CD8-positive, alpha-beta memory T cell (primary cell): Measurements from ENCODE around the gene CYP27C1. TPM values are rescaled to one million over a fixed set of nuclear protein-coding genes. Genes with fewer than 3 reads are reported as not detected.
A peak's percentile ranks its signal among the peaks of the same experiment; 100 is the strongest.
"Not testable (repeated sequence)": the region's sequence is repeated elsewhere in the genome, so short reads cannot be mapped to it uniquely, and the experiment has no call there.

ENCODE experiments used
- CTCF ChIA-PET: fragments of 350-600 bp; sonication (Branson Sonifier 250); formaldehyde crosslinking; loops from one replicate; lab custom pipeline; 2021; ENCODE audit warnings: antibody characterized with exemption; lab: Charles Lee
- POLR2A ChIA-PET: fragments of 350-600 bp; sonication (Branson Sonifier 250); formaldehyde crosslinking; loops from one replicate; lab custom pipeline; 2021; ENCODE audit warnings: antibody characterized with exemption; lab: Charles Lee
- DNase-seq, 5 donors: peaks; one replicate each; pipeline versions ENCODE4 v3.0.0 to v3.0.0-alpha.2; 2020 to 2022; ENCODE audit warnings: mixed read lengths in 1 of 5
- H3K27ac ChIP-seq: one replicate; pipeline ENCODE4 v1.7.0; 2013; ENCODE audit warnings: low read depth, mild to moderate bottlenecking, low read length, moderate library complexity
- H3K27me3 ChIP-seq: 2 replicates; pipeline ENCODE4 v1.7.0; 2013; ENCODE audit warnings: low read length, mild to moderate bottlenecking; ENCODE audit not compliant: insufficient read depth, poor library complexity, severe bottlenecking
- H3K36me3 ChIP-seq: 2 replicates; pipeline ENCODE4 v1.7.0; 2013; ENCODE audit warnings: mild to moderate bottlenecking, low read length, moderate library complexity; ENCODE audit not compliant: insufficient read depth
- H3K4me1 ChIP-seq: 2 replicates; pipeline ENCODE4 v1.7.0; 2013; ENCODE audit warnings: mild to moderate bottlenecking, low read length, moderate library complexity; ENCODE audit not compliant: insufficient read depth
- H3K4me3 ChIP-seq: 2 replicates; pipeline ENCODE4 v1.7.0; 2013; ENCODE audit warnings: mild to moderate bottlenecking, low read length
- H3K9me3 ChIP-seq: 2 replicates; pipeline ENCODE4 v1.7.0; 2013; ENCODE audit warnings: mild to moderate bottlenecking, low read length
- H3K27ac Mint-ChIP-seq, 8 donors: one replicate each; pipeline ENCODE4 v1.8.0; 2020 to 2021; ENCODE audit warnings: mixed read lengths in 8 of 8, mild to moderate bottlenecking in 6 of 8, inconsistent platforms in 3 of 8, moderate library complexity in 3 of 8
- H3K27me3 Mint-ChIP-seq, 2 donors: one replicate each; pipeline ENCODE4 v1.8.0; 2020 to 2021; ENCODE audit warnings: mixed read lengths in 2 of 2, mild to moderate bottlenecking in 1 of 2, moderate library complexity in 1 of 2
- H3K36me3 Mint-ChIP-seq, 3 donors: one replicate each; pipeline ENCODE4 v1.8.0; 2020 to 2021; ENCODE audit warnings: mixed read lengths in 3 of 3, inconsistent platforms in 1 of 3, mild to moderate bottlenecking in 1 of 3
- H3K4me1 Mint-ChIP-seq, 3 donors: one replicate each; pipeline ENCODE4 v1.8.0; 2020 to 2021; ENCODE audit warnings: mixed read lengths in 3 of 3, inconsistent platforms in 1 of 3, mild to moderate bottlenecking in 1 of 3
- H3K4me3 Mint-ChIP-seq, 7 donors: one replicate each; pipeline ENCODE4 v1.8.0; 2020 to 2021; ENCODE audit warnings: mixed read lengths in 7 of 7, mild to moderate bottlenecking in 6 of 7, moderate library complexity in 4 of 7, inconsistent platforms in 2 of 7
- H3K9me3 Mint-ChIP-seq, 5 donors: one replicate each; pipeline ENCODE4 v1.8.0; 2020 to 2022; ENCODE audit warnings: mixed read lengths in 5 of 5, mild to moderate bottlenecking in 3 of 5, moderate library complexity in 2 of 5, inconsistent platforms in 1 of 5
- polyA plus RNA-seq: library from polyadenylated mRNA; unstranded; fragments of 300-500 nt; fragmentation: Illumina TruSeq; gene quantifications from one replicate; pipeline ENCODE4 v1.2.3, GENCODE V29; 2021
- total RNA-seq, 2 experiments: library from RNA; stranded (reverse); gene quantifications; one replicate each; pipeline ENCODE4 v1.2.3, GENCODE V29; 2021

The CYP27C1 gene
- total and polyA plus RNA-seq, 3 experiments from 2014 or later: not detected

DNA sequence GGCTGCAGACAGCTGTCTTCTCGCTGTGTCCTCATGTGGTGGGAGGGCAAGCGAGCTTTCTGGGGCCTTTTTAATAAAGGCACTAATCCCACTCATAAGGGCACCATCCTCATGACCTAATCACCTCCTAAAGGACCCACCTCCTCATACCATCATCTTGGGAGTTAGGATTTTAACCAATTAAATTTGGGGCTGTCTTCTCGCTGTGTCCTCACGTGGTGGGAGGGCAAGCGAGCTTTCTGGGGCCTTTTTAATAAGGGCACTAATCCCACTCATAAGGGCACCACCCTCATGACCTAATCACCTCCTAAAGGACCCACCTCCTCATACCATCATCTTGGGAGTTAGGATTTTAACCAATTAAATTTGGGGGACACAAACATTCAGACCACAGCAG is 7.2 kb upstream of the CYP27C1 start:
- H3K4me3 ChIP-seq, H3K4me3 Mint-ChIP-seq, POLR2A ChIA-PET, H3K27ac ChIP-seq, CTCF ChIA-PET, H3K4me1 ChIP-seq, H3K36me3 ChIP-seq, H3K4me1 Mint-ChIP-seq, H3K27ac Mint-ChIP-seq, H3K27me3 ChIP-seq, DNase-seq, H3K9me3 ChIP-seq: not testable (repeated sequence)
- H3K36me3 Mint-ChIP-seq: peaks cover 0 to 13% (median 0%) of the 10 kb centered on the region in 3 donors
- peaks cover 28 to 63% of the 10 kb centered on the region in 2 donors for H3K27me3 Mint-ChIP-seq
- H3K9me3 Mint-ChIP-seq: peaks cover 3 to 17% (median 11%) of the 10 kb centered on the region in 5 donors

DNA sequence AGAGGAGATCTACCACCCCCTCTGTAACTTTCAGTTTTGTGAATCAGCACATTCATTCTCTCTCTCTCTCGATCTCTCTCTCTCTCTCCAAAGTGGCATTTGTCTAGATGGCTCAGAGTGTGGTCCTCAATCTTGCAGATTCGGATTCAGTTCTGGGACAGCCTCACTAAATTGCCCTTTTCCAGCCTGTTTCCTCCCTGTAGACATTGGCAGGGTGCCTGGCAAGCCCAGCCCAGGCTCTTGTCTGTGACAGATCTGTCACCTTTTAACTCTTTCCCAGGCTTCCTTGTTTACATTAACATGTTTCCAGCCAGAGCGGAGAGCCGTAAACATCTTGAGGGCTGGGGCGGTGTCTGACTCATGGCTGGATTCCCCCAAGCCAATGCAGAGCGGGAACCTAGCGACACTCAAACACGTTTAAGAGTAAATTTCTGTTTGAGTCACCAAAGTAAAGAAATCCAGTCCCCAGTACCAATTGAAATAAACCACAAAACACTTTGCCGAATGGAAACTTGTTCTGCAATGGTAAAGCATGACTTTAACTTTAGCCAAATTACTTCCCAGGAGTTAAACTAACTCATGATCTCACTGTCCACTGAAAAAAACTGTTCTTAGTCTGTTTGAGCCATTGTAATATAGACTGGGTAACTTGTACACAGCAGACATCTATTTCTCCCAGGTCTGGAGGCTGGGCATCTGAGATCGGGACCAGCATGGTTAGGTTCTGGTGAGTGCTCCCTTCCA is 6.6 kb upstream of the CYP27C1 start:
- no peaks in the 10 kb centered on the region for H3K9me3 ChIP-seq
- Mint-ChIP-seq H3K4me1 (peaks cover 0 to 7% (median 5%) of the 10 kb centered on the region in 3 donors), H3K36me3 (peaks cover 0 to 13% (median 0%) of the 10 kb centered on the region in 3 donors), H3K9me3 (peaks cover 3 to 17% (median 11%) of the 10 kb centered on the region in 5 donors), H3K27me3 (peaks cover 28 to 63% of the 10 kb centered on the region in 2 donors), H3K4me3 (peak overlapping the region in 1 of 7 donors; percentile 44), H3K27ac (peak overlapping the region in 1 of 8 donors; percentile 22)
- H3K36me3 ChIP-seq: no peaks in the 10 kb centered on the region
- H3K27ac ChIP-seq: no peak overlapping the region
- ChIA-PET CTCF (no interaction called here), POLR2A (no interaction called here)
- H3K4me3 ChIP-seq: no peak overlapping the region
- no peaks in the 10 kb centered on the region for H3K4me1 ChIP-seq
- no peak for DNase-seq
- H3K27me3 ChIP-seq: no peaks in the 10 kb centered on the region

DNA sequence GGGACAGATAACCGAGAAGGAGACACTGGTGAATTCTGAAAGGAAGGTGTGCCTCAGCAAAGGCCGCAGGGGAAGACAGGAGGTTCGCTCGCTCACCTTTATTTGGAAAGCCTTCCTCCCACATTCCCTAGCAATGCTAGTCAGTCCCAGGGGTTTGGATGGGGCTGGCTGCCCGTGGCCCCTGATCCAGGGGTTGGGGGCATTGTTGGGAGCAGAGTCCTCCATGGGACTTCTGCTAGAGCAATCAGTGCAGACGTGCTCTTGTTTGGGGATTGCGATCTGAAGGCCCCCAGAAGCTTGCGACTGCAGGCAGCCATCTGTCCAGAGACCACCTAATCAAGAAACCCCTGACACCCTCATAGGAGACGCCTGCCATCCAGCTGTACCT is 6.0 kb upstream of the CYP27C1 start:
- ChIA-PET POLR2A (no interaction called here), CTCF (no interaction called here)
- H3K27ac ChIP-seq: no peak overlapping the region
- H3K36me3 ChIP-seq: no peaks in the 10 kb centered on the region
- no peaks in the 10 kb centered on the region for H3K4me1 ChIP-seq
- Mint-ChIP-seq H3K27ac (no peak overlapping the region), H3K9me3 (peaks cover 3 to 17% (median 11%) of the 10 kb centered on the region in 5 donors), H3K27me3 (peaks cover 30 to 63% of the 10 kb centered on the region in 2 donors), H3K36me3 (peaks cover 0 to 10% (median 0%) of the 10 kb centered on the region in 3 donors), H3K4me1 (peaks cover 0 to 7% (median 5%) of the 10 kb centered on the region in 3 donors), H3K4me3 (no peak overlapping the region)
- no peaks in the 10 kb centered on the region for H3K9me3 ChIP-seq
- no peak overlapping the region for H3K4me3 ChIP-seq
- no peaks in the 10 kb centered on the region for H3K27me3 ChIP-seq
- DNase-seq: no peak

DNA sequence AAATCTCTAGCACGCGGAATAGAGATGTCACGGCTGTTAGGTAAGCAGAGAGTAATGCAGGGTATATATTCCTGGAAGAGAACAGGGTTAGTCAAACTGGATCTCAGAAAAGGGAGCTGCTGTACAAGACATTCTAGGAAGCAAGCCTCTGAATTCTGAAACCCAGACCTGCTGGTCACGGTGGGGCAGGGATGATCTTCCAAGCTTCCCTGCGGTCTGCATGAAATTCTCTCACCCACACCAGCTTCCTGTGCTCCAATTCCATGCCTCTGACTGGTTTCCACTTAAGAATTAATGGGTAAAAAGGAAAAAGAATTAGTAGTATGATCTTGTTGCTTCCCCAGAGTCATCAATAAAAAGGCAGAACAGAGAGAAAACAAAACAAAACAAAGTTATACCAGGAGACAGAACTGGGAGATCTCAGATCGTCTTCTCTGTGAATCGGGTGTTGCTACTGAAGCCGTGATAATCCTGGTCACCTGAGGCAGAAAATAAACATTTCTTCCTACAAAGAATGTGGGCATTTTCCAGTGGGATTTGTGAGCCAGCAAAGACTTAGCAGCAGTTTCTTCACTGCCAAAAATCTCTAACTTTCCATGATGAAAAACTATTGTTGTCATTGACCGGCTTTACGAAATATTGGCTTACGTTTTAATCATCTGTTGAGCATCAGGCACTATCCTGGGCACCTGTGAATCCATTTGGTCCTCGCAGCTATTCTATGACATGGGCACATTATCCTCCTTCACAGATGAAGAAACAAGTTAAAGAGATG is 5.3 kb upstream of the CYP27C1 start:
- Mint-ChIP-seq H3K9me3 (peaks cover 3 to 17% (median 11%) of the 10 kb centered on the region in 5 donors), H3K4me3 (no peak overlapping the region), H3K27me3 (peaks cover 37 to 66% of the 10 kb centered on the region in 2 donors), H3K27ac (no peak overlapping the region), H3K4me1 (peaks cover 4 to 13% (median 10%) of the 10 kb centered on the region in 3 donors), H3K36me3 (peaks cover 0 to 10% (median 0%) of the 10 kb centered on the region in 3 donors)
- ChIA-PET CTCF (no interaction called here), POLR2A (no interaction called here)
- no peak overlapping the region for H3K27ac ChIP-seq
- H3K36me3 ChIP-seq: no peaks in the 10 kb centered on the region
- H3K27me3 ChIP-seq: peaks cover 5% of the 10 kb centered on the region
- H3K4me3 ChIP-seq: no peak overlapping the region
- no peak for DNase-seq
- no peaks in the 10 kb centered on the region for H3K9me3 ChIP-seq
- peaks cover 5% of the 10 kb centered on the region for H3K4me1 ChIP-seq

DNA sequence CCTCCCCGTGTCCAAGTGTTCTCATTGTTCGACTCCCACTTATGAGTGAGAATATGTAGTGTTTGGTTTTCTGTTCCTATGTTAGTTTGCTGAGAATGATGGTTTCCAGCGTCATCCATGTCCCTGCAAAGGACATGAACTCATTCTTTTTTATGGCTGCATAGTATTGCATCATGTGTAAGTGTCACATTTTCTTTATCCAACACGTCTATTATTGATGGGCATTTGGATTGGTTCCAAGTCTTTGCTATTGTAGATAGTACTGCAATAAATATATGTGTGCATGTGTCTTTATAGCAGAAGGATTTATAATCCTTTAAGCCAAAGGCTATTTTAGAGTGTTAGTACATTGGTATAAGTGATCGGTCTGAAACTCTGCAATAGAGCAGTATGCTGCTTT is 4.0 kb upstream of the CYP27C1 start:
- CTCF ChIA-PET, H3K36me3 Mint-ChIP-seq, H3K27ac ChIP-seq, H3K9me3 ChIP-seq, POLR2A ChIA-PET, H3K27ac Mint-ChIP-seq, H3K4me1 ChIP-seq, H3K4me3 Mint-ChIP-seq, H3K27me3 ChIP-seq, H3K4me3 ChIP-seq, H3K36me3 ChIP-seq, DNase-seq: not testable (repeated sequence)
- peaks cover 3 to 17% (median 7%) of the 10 kb centered on the region in 5 donors for H3K9me3 Mint-ChIP-seq
- peaks cover 39 to 65% of the 10 kb centered on the region in 2 donors for H3K27me3 Mint-ChIP-seq
- H3K4me1 Mint-ChIP-seq: peaks cover 7 to 17% (median 14%) of the 10 kb centered on the region in 3 donors

DNA sequence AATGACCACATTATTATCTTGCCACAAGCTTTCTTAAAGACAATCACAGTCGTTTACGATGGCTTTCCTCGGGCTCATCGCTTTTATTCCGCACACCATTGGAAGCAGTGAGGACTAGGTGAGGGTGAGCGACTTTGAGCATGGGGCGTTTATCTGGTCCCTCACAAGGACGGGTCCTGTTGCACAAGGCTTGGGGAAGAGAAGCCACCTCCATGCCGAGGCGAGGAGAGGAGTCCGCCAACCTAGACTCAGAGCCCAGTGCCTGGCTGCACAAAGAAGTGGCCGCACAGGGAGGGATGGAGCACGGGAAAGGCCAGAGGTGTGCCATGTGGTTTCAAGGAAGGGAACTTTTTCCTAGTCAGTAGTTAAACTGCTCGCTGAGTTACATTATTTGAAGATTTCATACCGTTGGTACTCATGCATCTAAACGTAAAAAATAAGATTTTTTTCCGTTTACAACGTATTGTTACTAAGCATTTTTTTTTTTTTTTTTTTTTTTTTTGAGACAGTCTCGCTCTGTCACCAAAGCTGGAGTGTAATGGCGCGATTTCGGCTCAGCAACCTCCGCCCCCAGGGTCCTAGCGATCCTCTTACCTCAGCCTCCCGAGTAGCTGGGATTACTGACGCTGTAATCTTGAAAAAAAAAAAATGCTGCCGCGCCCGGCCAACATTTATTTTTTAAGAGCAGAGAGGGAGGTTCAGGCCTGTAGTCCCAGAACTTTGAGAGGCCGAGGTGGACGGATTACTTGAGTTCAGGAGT is 849 bp upstream of the CYP27C1 start:
- Mint-ChIP-seq H3K4me3 (peak overlapping the region; percentile 42 to 92 (median 79)), H3K36me3 (no peaks in the 10 kb centered on the region), H3K9me3 (peaks cover 4 to 9% (median 6%) of the 10 kb centered on the region in 5 donors), H3K4me1 (peaks cover 11 to 24% (median 20%) of the 10 kb centered on the region in 3 donors), H3K27me3 (peaks cover 61 to 70% of the 10 kb centered on the region in 2 donors), H3K27ac (no peak overlapping the region)
- CTCF ChIA-PET: no interaction called here
- Histone ChIP-seq H3K36me3 (no peaks in the 10 kb centered on the region), H3K9me3 (no peaks in the 10 kb centered on the region), H3K27ac (no peak overlapping the region), H3K4me1 (peaks cover 7% of the 10 kb centered on the region), H3K4me3 (no peak overlapping the region), H3K27me3 (peaks cover 21% of the 10 kb centered on the region)
- POLR2A ChIA-PET: no interaction called here
- no peak for DNase-seq

DNA sequence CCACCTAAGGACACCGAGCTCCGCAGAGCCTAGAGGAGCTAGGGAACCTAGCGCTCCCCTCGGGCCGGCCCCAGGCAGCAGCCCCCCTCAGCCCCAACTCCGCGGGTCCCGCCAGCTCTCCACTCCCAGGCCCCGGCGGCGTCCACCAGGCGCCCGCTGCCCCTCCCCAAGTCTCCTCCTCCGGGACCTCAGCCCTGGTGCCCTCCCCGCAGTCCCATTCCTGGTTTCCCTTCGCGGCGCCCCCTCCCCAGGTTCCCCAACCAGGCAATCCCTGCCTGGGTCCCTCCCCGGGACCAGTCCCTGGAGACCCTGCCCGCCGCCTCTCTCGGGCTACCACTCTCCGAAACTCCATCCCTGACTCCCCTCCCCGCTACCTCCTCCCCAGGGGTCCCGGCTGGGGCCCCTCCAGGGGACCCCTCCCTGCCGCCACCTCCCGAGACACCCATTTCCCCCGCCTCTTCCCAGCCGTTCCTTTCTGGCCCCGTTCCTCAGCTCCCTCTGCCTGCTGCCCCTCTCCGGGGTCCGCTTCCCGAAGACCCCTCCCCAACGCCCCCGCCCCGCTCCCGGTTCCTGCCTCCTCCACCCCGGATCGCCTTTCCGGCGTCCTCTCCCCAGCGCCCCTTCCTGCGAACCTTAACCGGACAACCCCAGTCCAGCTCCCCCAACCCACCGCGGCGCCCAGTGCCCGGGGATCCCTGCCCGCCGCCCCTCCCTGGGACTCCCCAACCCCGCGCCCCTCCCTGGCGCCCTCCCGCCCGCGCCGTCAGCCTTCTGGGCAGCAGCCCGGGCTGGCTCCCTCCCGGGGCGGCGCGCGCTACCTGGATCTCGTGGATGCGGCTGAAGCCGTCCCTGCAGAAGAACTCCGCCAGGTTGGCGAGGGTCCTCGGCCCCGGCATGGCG is 678 bp downstream of the CYP27C1 start:
- Histone ChIP-seq H3K27ac (no peak overlapping the region), H3K27me3 (peaks cover 21% of the 10 kb centered on the region), H3K36me3 (no peaks in the 10 kb centered on the region), H3K4me3 (no peak overlapping the region), H3K9me3 (no peaks in the 10 kb centered on the region), H3K4me1 (peaks cover 7% of the 10 kb centered on the region)
- Mint-ChIP-seq H3K27me3 (peaks cover 54 to 65% of the 10 kb centered on the region in 2 donors), H3K27ac (no peak overlapping the region), H3K9me3 (peaks cover 3 to 9% (median 5%) of the 10 kb centered on the region in 5 donors), H3K36me3 (no peaks in the 10 kb centered on the region), H3K4me1 (peaks cover 11 to 24% (median 20%) of the 10 kb centered on the region in 3 donors), H3K4me3 (peak overlapping the region in 5 of 7 donors; percentile 36 to 72 (median 56))
- POLR2A ChIA-PET: no interaction called here
- CTCF ChIA-PET: no interaction called here
- DNase-seq: no peak
